ENCODE results near the gene RBP3. TPM values are rescaled to one million over a fixed set of nuclear protein-coding genes. Genes with fewer than 3 reads are reported as not detected.
"Not testable (repeated sequence)": the region's sequence is repeated elsewhere in the genome, so short reads cannot be mapped to it uniquely, and the experiment has no call there.

Gene RBP3
- total RNA-seq, 2 donors from 2014 or later, result not detected

DNA sequence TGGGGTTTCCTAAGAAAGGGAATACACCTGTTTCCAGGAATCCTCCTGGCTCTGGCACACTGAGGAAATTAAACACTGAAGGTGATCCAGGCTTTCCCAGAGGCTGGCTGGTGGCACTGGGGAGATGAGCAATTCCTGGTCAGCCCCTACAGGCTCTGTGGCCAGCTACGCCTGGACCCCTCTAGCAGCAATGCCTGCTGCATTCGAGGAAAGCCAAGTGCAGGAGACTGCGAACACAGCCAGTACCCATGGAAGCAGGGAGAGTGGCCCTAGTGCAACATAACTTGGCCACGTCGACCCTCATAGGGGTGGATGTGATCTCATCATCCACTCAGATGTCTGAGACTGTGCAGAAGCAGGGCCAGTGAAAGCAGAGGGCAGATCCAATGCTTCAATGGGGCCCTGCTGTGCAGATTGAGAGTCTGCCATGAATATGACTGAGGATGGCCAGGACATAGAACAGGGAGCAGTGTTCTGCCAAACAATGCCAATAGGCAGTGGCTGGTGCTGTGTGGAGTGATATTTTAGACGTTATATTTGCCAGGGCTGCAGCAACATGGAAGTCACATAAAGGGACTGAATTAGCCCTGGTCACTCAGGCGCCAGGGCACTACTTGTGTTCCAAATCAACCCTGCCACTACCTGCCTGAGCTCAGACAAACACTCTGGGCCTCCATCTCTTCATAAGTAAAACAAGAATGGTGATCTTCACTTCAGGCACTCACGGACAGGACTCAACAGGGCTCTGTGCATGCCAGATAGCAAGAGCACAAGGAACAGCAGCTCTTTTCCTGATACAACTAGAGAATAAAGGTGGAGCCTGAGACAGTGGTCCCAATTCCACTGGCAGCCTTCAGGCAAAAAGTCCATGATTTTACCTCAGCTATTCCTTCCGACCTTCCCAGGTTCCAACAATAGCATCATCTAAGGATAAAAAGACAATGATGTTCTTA lies 33.5 kb downstream of the RBP3 start:
- intact Hi-C loops (cut with DNase I), result no loop called here
- DNase-seq (ENCODE audit: low spot score), result no peak

DNA sequence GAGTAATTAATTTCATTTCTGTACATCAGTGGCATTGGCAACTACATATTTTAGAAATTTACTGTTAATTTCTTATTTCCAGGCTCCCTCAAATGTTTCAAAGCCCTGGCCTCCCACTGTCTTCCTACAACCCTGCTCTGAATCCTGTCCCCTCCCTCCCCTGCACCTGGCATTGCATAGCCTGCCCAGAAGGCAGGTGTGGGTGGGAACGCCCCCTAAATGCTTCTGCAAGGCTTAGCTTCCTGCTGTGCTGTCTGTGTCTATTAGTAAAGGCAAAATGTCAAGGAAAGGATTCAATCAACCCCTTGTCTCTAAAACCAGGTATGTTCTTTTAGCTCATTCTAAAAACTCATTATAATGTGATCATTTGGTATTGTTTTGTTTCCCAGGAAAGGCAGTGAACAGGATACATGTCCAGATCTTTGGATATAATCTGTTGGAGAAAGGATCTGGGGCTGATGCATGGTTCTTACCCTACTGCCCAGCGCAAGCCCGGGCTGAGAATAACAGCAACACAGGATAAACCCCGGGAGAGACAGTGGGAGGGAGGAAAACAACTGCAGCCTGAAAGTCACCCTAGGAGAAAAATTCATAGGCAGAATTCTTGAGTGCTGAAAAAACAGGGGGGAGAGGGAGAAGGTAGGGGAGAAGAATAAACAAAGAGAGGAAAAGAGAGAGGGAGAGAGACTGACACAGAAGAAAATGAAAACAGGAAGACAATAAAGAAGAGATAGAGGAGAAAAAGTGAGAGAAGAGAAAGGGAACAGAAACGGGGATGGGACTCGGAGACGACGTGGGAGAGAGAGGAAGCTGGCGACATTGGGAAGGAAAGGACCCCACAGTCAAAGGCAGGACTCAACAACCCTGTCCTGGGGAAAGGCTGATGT lies 35.3 kb downstream of the RBP3 start:
- peak; percentile 52 for DNase-seq (ENCODE audit: low spot score)
- intact Hi-C loops (cut with DNase I), result no loop called here

DNA sequence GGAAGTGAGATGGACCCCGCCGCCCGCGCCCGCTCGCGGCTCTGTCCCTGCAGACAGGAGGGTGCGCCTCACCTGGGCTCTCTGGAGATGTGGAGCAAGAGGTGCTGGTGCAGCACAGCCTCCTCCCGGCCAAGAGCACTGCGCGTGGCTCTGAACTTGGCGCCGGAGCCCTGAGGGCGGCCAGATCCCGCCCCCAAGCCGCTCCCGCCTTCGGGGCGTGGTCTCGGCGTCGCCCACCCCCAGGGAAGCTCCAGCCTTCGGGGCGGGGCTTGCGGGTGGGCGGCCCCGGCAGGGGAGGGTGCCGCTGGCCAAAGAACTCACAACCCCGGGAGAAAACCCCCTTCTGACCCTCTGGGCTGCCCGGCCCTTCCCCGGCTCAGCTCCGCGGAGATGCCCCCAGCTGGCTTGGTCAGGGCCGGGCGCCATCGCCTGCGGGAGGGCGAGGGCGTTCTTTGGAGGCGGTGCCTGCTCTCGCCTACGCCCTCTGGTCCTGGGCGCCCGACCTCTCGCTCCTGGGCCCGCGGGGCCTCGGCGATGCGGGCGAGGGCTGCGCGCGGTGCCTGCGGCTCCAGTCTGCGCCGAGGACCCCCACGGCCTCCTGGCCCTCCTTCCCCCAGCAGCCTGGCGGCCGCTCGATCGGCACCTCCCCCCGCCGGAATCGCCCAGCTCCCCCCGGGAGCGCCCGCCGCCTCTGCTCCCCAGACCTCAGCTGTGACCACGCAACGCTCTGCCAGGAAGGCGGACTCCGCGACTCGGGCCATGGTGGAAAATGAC lies 36.2 kb downstream of the RBP3 start, which contains the start of gene ZNF488:
TSS of gene ZNF488 (minus strand) at position 146 of the 774 bp plus-strand sequence. CDS start 15,464 bp downstream, outside the sequence.
- intact Hi-C loops (cut with DNase I), result no loop called here
- peak; percentile 92 for DNase-seq (ENCODE audit: low spot score)

GRCh38 chr10:47386104-47386503 lies 37.9 kb downstream of the RBP3 start:
- DNase-seq (ENCODE audit: low spot score); intact Hi-C loops (cut with DNase I): not testable (repeated sequence)

- intact Hi-C loops (cut with DNase I), result loop anchor here in 1 of 2 donors (1.0 kb wide), 1 partner anchor 31 kb away; no protein-coding TSS in a partner anchor
- no peak for DNase-seq (ENCODE audit: low spot score)
Observed at GRCh38 chr10:47388879-47389278, 40.7 kb downstream of the RBP3 start.

DNA sequence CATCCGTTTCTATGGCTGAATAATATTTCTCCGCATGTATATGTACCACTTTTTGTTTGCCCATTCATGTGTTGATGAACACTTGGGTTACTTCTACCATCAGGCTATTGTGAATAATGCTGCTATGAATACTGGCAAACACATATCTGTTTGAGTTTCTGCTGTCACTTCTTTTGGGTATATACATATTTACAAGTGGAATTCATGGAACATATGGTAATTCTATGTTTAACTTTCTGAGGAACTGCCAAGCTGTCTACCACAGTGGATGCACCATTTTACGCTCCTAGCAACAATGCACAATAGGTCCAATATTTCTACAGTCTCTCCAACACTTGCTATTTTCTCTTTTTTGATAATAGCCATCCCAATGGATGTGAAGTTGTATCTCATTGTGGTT lies 41.5 kb downstream of the RBP3 start:
- intact Hi-C loops (cut with DNase I), result loop anchor here in 1 of 2 donors (1.0 kb wide), 1 partner anchor 31 kb away; no protein-coding TSS in a partner anchor
- no peak for DNase-seq (ENCODE audit: low spot score)

- DNase-seq (ENCODE audit: low spot score), result no peak
- intact Hi-C loops (cut with DNase I), result no loop called here
Observed at GRCh38 chr10:47396311-47396717, 48.2 kb downstream of the RBP3 start.

- DNase-seq (ENCODE audit: low spot score), result no peak
- intact Hi-C loops (cut with DNase I), result no loop called here
Observed at GRCh38 chr10:47397256-47397655, 49.1 kb downstream of the RBP3 start.

DNA sequence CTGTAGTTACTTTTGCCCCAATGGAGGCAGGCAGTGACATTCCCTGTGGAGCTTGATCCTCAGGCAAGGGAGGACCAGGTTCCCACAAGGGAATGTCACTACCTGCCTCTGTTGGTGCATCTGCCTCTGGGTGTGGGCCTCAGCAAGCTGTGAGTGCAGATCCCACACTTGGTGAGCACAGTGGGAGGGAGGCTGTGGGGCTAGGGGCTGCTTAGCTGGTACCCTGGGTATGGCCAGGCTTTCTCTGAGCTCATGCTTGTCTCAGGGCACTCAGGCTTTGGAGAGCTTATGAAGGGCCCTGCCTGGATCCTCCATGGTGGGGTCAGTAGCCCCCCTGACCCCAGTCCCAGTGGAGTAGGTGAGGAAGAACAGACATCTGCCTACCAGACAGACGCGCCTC lies 52.1 kb downstream of the RBP3 start:
- intact Hi-C loops (cut with DNase I), result no loop called here
- no peak for DNase-seq (ENCODE audit: low spot score)

DNA sequence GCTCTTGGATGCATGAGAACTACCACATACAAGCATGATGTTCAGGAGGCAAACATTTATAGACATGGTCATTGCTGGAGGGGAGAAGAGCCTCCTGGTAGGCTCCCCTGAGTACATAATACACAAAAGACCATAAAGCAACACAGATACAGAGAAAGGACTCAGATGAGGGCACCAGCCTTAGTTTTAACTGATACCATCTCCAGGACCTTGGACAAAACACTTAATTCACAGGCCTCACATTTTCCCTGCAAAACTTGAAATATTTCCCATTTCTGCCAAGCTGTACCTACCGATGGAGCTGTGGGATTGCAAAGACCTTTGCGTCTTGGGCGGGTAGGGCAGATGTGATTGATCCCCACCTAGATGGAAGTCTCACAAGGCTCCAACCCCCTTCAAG lies 52.6 kb downstream of the RBP3 start:
- intact Hi-C loops (cut with DNase I), result no loop called here
- DNase-seq (ENCODE audit: low spot score), result no peak

DNA sequence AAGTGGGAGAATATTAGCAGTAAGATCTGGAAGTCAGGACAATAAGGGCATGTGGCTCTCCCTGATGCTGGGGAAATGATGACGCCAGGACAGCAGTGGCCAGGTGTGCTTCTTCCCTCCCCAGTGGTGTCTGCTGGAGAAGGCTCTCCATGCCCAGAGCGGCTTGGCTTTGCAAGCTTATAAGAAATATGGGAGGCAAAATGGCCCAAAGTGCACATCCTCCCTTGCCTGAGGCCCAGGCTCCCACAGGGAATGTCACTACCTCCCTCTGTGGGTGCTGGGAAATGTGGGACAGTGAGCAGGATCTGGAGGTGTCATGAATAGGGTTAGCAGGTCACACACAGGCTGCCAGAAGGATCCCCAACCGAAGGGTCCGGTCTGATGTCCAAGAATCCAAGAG lies 53.0 kb downstream of the RBP3 start:
- intact Hi-C loops (cut with DNase I), result no loop called here
- no peak for DNase-seq (ENCODE audit: low spot score)

GRCh38 chr10:47401874-47402640 lies 53.9 kb downstream of the RBP3 start:
- intact Hi-C loops (cut with DNase I), result no loop called here
- DNase-seq (ENCODE audit: low spot score), result no peak

DNA sequence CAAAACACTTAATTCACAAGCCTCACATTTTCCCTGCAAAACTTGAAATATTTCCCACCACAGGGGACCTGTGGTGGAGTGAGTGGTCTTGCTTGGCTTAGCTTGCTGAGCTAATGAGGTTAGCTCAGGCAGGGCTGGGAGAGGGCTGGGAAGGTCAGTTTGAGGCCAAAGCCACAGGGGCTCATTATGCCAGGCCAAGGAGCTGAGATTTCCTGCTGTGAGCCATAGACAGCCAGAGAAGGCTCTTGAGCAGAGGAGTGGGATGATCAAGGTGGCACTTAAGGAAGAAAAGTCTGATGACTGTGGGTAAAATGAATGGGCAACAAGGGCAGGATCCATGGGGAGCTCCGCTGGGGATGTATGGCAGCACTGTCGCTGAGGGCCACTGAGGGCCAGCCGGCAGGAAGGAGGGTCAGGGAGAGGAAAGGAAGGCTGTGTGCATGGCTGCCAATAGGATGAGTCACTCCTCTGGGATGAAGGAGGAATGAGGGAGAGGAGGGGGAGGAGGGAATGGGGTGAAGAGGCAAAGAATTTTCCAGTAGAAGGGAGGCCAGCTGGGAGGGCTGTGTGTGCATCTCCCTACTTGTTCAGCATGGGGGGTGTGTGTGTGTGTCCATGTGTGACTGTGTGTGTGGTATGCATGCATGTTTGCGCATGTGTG lies 54.6 kb downstream of the RBP3 start:
- intact Hi-C loops (cut with DNase I), result no loop called here
- peak; percentile 83 for DNase-seq (ENCODE audit: low spot score)

DNA sequence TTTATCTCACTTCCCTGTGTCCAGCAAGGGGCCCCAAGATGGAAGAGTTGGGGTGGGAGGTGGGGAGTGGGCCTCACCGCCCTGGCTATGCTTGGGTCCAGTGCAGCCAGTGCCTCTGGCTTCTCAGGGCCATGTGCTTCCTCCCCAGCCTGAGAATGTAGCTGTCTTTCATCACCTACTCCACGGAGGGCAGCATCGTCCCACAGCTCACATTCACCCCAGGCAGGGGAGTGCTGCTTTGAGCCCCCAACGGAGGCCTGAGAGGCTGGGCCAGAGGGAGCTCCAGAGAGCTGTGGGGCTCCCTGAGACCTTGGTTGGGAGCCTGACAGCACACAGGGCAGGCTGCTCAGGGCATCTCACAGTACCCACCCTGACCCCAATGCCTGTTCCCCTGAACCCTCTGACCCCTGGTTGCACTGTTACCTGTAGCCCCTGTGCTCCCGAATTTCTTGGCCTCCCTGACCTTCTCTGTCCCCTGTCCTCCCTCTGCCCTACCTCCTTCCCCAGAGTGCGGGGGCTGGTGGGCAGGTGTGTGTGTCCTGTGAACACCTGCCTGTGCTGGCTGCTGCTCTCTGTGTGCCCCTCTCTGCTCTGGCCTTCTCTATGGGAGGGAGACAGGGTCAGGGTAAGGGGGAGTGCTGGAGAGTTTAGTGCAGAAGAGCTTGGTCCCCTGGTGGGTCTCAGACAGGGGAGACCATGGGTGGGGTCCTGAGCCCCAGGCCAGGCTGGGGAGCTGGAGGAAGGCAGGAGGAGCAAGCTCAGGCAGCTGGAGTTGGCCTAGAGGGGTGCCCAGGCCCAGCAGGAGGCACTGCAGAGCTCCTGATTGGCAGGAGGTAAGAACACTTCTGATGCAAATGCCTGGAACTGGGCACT lies 55.5 kb downstream of the RBP3 start:
- DNase-seq (ENCODE audit: low spot score), result peak; percentile 58

DNA sequence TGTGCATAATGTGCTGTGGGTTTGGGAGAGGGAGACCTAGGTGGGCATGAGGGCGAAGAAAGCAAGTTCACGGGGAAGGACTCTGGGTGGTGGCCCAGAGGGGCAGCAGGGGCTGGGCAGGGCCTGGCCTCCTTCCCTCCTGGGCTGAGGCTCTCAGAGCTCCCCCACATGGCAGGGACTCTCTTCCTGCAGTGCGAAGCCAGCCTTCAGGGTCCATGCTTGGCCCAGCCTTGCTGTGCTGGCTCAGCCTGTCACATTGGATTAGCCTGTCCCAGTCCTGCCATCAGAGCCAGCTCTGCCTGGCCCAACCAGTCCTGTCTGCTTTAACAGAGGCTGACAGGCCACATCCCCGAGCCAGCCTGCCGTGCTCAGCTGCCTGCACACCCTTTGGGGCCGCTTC lies 56.3 kb downstream of the RBP3 start:
- intact Hi-C loops (cut with DNase I), result no loop called here
- DNase-seq (ENCODE audit: low spot score), result peak; percentile 83

More for the DNA sequence above, 55.5 kb downstream of the RBP3 start:
- intact Hi-C loops (cut with DNase I), result no loop called here

- intact Hi-C loops (cut with DNase I), result no loop called here
- no peak for DNase-seq (ENCODE audit: low spot score)
Observed at GRCh38 chr10:47404937-47405336, 56.8 kb downstream of the RBP3 start.

All from posterior vena cava (tissue), 2 donors.